GM21723 (cell line): Measurements from ENCODE around the gene POGLUT3.

Experiments
- ATAC-seq: cut with Tn5 transposase; IDR thresholded peaks from one replicate; pipeline ENCODE4 v1.9.1; 2021; ENCODE audit warnings: mild to moderate bottlenecking, moderate library complexity; ENCODE audit not compliant: unreplicated experiment

POGLUT3 gene

GRCh38 chr11:108501396-108501795 lies 3.2 kb upstream of the POGLUT3 start:
- no peak for ATAC-seq

DNA sequence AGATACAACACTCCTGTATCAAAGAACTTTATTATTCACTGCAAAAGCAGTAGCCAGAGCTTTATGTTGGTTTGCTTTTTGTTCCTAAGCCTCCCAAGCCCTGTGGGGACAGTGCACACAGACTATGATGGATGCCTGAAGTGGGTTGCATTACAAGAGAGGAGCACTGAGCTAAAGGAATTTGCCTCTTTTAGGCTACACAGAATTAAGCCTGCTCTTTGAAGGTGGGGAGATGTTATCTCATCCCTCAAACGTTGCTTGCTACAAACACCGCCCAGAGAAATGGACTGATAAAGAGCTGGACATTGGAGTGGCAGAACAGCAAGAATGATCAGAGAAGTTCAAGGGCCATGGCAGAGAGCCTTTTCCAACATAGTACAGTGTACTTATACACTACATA lies 2.5 kb upstream of the POGLUT3 start:
- ATAC-seq: no peak

GRCh38 chr11:108500169-108500568 lies 2.0 kb upstream of the POGLUT3 start:
- ATAC-seq: no peak

DNA sequence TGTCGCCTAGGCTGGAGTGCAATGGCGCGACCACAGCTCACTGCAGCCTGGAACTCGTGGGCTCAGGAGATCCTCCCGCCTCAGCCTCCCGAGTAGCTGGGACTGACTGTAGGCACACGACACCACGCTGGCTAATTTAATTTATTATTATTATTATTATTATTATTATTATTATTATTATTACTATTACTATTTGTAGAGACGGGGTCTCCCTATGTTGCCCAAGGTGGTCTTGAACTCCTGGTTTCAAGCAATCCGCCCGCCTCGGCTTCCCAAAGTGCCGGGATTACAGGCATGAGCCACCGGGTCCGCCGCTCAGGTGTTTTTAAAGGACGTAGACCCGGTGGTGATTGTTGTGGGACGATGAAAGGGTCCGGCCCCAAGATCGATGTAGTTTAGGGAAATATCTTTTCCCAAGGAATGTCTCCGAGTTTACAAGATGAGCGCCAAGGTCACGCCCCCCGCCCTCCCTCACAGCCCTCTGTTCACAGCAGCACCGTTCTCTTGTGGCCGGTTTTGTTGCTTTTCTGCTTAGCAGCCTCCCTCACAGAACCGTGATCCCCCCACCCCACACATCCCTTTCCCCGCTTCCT lies 728 bp upstream of the POGLUT3 start:
- ATAC-seq: no peak

DNA sequence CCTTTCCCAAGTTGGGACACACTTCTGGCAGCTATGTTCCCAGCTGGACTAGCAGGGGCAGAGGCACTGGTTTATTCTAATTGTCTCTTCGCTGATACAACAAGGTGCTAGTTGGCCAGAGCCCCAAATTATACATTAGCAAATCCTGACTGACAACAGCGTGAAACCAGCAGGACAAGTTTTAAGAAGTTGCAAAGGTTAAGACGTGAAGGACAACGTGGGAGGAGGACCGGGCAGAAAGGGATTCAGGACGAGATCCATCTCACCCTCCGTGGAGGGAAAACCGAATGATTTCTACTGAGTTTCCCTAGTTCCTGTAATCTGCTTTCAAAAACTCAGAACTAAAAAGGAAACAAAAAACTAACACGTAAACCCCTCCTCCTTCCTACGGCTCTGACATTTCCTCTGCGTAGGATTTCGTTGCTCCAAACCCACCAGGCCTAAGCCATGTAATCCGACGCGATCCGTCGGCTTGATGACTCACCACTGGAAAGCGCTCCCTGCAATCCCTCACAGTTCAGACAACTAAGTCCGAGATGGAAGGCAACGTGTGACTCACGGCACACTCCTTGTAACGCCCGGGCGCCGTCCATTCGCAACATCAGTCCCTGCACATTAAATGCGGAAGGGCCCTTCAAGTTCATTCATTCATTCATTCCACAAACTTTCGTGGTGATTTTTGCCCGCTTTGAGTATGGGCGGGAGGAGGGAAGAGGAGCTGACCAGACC lies 703 bp downstream of the POGLUT3 start:
- ATAC-seq: peak; percentile 65

DNA sequence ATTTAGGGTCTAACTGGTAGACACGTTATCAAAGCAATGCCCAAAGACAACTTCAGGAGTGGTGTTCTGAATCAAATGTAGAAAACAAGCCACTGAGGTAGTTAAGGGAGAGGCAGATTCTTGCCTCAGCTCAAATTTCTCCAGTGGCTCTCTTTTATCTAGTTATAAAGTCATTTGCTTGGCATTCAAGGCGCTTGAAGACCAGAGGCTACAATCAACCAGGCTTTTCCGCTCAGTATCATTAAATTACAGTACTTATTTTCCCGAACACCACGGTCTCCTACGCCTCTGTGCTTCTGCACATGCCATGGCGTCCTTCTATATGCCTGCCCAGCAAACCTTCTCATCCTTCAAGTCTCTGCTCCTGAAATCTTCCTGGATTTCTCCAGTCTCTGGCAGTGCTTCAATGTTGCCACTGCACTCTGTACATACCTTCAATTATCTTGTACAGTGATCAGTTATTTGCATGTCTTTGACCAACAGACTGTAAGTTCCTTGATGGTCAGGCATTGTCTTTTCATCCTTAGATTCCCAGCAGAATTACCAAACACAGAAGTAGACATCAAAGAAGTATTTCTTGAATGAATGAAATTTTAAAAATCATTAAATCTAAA lies 1.4 kb downstream of the POGLUT3 start:
- ATAC-seq: no peak

- no peak for ATAC-seq
These were observed 2.9 kb downstream of the POGLUT3 start for GRCh38 chr11:108495326-108495725.

- no peak for ATAC-seq
These were observed 4.0 kb downstream of the POGLUT3 start for GRCh38 chr11:108494182-108494581.

DNA sequence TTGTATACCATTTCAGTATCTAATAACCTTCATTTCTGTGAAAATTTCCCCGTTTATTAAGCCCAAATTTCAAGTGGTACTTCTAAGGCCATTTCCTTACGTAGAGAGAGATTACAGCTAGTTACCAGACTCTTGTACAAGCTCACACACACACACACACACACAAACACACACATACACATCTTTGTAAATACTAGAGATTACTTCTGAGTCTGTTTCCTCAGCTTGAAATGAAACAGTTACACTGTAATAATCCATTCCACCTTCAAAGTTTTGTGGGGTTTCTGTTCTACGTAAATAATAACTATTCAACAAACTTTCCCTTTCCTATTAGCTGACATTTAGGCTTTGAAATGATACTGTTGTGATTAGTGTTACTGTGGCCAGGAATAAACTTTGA lies 6.2 kb downstream of the POGLUT3 start:
- ATAC-seq: no peak

DNA sequence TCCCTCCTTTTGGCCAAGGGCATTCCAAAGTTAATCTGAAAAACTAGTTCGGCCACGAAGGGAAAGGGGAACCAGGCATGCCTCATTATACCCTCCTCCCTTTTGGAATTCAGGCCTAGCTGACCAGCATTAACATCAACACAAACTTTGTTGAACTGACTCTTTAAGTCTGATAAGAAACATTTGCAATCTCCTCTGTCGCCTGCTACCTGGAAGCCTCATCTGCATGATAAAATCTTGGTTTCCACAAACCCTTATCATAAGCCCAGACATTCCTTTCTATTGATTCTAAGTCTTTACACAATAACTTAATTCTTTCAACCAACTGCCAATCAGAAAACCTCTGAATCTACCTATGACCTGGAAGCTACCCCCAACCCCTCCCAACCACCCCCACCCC lies 11.4 kb downstream of the POGLUT3 start:
- ATAC-seq: no peak

GRCh38 chr11:108486331-108486730 lies 11.9 kb downstream of the POGLUT3 start:
- ATAC-seq: no peak

DNA sequence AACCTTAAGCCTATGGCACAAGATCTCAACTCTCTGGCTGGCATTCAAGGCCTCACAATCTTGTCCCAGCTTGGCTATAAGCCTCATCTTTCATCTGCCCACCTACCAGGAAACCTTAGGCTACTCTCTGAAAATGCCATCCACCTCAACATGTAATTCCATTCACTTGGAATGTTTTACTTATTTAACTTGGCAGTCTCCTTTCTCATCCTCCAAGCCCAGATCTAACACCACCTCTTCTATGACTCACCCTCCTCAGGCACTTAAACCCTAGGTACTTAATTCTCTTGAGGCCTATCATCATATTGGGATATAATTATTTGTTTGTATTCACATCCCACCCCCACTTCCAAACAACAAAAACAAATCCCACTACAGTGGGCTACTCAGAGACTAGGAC lies 15.0 kb downstream of the POGLUT3 start:
- no peak for ATAC-seq

DNA sequence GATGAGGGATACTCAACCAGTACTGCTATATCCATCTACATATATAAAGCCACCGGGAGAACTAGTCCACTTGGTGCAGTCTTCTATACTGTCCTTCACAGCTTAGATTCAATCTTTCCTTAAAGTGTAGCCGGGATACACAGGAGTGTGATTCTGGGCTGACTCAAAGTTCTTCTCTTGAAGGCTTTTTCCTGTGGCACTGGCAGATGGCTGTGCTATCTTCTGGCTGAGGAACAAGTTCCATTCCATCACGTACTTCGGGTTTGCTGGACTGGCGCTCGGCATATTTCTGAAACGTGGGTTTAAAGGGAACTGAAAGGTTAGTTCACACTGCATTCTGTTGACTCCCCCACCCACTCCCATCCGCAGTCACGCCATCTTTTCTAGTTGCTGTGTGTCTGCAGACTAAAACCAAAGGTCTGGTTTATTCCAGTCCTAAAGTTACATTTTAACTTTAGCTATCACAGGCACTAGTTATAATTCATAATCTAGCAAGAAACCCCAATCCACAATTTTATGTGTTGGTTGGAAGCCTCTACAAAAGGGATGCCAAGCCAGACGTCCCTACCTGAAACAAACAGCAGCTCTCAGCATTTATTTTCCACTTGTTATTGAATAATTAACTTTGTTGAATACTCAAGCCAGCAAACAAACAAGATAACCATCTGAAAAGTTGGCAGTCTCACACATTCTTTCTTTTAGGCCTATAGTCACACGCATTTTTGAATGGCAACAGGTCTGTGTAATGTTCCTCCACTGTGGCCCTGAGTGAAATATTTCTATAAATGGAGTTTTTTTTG lies 23.3 kb downstream of the POGLUT3 start:
- ATAC-seq: no peak

DNA sequence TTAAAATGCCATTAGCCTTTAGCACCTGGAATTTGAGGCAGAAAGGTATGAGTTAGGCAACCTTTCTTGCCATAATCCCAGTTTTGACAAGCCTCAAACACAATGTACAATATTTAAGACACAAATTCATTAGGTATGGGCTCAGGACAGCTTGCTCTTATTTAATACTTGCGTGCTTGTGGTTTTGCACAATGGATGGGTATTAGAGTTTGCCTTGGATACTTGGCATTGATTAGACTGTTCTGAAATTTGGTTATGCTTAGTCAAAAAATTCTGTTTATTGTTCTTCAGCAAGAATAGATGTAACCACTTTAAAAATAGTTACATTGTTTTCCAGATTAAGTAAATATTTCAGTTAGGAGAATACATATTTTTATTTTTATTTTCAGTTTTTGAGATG lies 25.5 kb downstream of the POGLUT3 start:
- ATAC-seq: no peak

DNA sequence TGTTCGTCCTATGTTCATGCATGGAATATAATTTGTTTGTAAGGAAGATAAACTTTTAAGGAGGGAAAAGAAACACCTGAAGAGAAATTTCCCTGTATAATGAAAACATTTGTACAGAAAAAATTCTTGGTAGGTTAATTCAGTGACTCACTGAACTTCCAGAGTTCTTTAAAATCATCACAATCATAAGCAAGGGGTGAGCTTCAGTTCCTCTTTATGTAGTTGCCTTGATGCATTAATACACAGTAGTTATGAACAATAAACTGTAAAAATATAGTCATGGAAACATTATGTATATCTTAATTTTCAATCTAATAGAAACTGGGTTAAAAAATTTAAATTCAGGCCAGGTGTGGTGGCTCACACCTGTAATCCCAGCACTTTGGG lies 29.7 kb downstream of the POGLUT3 start:
- ATAC-seq: no peak

GRCh38 chr11:108467091-108467823 lies 30.9 kb downstream of the POGLUT3 start, which contains the start of gene C11orf65:
C11orf65 (minus strand) TSS chr11:108467529; CDS start chr11:108461559, 5,970 bp downstream.
- ATAC-seq: peak; percentile 99

- no peak for ATAC-seq
These were observed 31.8 kb downstream of the POGLUT3 start for GRCh38 chr11:108466405-108466804.

DNA sequence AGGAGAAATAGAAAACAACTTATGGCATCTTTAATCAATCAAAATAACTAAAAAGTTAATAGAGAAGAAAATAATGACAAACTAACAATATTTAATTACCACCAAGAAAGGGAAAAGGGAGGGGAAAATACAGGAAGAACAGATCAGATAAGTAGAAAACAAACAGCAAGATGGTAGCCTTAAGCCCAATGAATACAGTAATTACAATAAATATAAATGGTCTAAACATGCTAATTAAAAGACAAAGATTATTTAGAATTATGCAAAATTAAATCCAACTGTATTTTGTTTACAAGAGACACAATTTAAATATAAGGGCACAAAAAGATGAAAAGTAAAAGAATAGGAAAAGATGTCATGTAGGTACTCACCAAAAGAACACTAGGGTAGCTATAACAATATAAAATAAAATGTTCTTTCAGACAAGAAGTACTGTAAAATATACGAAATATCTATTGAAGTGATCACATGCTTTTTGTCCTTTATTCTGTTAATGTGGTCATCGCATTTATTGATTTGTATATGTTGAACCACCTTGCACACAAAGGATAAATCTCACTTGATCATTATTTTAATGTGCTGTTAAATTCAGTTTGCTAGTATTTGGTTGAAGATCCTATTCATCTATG lies 44.9 kb downstream of the POGLUT3 start:
- ATAC-seq: no peak
